HG03565 (cell line): Measurements from ENCODE around the gene MAN2A1.
"Not testable (repeated sequence)": the region's sequence is repeated elsewhere in the genome, so short reads cannot be mapped to it uniquely, and the experiment has no call there.

Source experiments
- ATAC-seq: cut with Tn5 transposase; IDR thresholded peaks from one replicate; pipeline ENCODE4 v1.9.1; 2021; ENCODE audit warnings: mild to moderate bottlenecking, moderate library complexity; ENCODE audit not compliant: unreplicated experiment

The MAN2A1 gene

DNA sequence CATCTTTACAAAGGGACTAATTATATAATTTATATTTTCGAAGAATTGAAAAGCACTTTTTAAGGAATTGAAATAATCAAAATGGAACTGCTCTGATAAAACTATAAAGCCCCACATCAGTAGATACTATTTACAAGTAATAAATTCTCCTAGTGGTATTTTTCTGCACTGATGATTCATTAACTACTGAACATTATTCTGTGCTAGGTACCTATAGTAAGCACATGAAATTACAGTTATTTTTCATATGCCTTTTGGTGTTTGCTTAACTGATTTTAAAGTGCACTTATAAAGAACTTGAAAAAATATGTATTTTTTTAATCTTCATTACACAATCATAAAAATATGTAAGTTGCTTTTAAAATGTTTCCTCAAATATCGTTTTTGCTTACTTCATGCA, 123.0 kb downstream of the MAN2A1 start:
- ATAC-seq: no peak

GRCh38 chr5:109816732-109817131, 127.0 kb downstream of the MAN2A1 start:
- ATAC-seq: no peak

- no peak for ATAC-seq
Measured at GRCh38 chr5:109819878-109820277, 130.2 kb downstream of the MAN2A1 start.

- no peak for ATAC-seq
Measured at GRCh38 chr5:109823597-109823996, 133.9 kb downstream of the MAN2A1 start.

- no peak for ATAC-seq
Measured at GRCh38 chr5:109825450-109825849, 135.7 kb downstream of the MAN2A1 start.

DNA sequence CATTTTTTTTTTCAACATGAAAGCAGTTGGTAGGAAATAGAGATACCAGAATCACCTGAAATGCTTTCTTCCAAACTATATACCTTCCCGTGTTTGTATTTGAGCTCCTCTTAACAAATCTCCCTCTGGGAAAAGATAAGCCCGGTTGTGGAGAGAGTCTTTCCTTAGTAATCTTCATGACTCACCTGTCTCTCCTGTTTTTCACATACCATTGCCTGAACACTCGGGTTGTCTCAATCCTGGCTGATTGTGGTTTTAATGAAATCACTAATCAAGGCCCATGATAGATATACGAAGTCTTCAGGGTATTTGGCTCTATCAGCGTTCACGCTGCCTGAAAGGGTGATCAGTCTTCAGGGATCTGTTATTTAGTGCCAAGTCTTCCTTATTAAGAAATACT, 136.7 kb downstream of the MAN2A1 start:
- ATAC-seq: no peak

DNA sequence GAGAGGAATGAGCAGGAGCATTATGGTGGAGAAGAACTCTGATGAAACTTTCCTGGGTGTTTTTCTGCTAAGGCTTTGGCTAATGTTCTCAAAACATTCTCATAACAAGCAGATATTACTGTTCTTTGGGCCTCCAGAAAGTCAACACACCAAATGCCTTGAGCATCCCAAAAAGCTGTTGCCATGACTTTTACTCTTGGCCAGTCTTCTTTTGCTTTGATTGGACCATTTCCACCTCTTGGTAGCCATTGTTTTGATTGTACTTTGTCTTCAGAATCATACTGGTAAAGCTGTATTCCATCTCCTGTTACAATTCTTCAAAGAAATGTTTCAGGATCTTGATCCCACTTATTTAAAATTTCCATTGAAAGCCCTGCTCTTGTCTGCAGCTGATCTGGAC, 139.6 kb downstream of the MAN2A1 start:
- ATAC-seq: no peak

DNA sequence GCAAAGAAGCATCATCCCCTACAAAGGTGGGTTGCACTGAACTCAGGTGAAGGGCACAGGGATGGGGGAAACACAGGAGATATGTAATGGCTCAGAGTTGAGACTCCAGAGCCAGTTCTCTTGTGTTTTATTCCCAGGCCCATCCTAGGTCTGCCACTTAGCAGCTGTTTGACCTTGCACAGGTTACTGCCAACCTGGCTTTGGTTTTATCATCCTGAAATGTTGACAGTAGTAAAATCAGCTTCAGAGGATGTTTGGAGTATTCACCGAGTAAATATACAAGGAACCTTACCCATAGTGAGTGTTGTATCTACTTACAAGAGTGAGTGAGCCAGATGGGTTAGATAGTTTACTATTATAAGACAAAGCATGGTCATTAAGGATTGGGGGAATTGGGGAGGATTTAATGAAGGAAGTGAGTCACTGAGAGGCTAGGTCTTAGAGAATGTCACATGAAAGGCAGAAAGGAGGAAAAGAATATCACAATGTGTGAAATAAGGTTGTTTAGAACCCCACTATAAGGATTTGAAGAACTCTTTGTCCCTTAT, 141.3 kb downstream of the MAN2A1 start:
- no peak for ATAC-seq

DNA sequence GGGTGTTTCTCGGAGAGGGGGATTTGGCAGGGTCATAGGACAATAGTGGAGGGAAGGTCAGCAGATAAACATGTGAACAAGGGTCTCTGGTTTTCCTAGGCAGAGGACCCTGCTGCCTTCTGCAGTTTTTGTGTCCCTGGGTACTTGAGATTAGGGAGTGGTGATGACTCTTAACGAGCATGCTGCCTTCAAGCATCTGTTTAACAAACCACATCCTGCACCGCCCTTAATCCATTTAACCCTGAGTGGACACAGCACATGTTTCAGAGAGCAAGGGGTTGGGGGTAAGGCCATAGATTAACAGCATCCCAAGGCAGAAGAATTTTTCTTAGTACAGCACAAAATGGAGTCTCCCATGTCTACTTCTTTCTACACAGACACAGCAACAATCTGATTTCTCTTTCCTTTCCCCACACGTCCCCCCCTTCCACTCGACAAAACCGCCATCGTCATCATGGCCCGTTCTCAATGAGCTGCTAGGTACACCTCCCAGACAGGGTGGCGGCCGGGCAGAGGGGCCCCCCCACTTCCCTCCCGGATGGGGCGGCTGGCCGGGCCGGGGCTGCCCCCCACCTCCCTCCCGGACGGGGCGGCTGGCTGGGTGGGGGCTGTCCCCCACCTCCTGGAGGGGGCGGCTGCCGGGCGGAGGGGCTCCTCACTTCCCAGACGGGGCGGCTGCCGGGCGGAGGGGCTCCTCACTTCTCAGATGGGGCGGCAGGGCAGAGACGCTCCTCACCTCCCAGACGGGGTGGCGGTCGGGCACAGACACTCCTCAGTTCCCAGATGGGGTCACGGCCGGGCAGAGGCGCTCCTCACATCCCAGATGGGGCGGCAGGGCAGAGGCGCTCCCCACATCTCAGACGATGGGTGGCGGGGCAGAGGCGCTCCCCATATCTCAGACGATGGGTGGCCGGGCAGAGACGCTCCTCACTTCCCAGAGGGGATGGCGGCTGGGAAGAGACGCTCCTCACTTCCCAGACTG, 142.8 kb downstream of the MAN2A1 start:
- not testable (repeated sequence) for ATAC-seq

- no peak for ATAC-seq
Measured at GRCh38 chr5:109833946-109834345, 144.2 kb downstream of the MAN2A1 start.

DNA sequence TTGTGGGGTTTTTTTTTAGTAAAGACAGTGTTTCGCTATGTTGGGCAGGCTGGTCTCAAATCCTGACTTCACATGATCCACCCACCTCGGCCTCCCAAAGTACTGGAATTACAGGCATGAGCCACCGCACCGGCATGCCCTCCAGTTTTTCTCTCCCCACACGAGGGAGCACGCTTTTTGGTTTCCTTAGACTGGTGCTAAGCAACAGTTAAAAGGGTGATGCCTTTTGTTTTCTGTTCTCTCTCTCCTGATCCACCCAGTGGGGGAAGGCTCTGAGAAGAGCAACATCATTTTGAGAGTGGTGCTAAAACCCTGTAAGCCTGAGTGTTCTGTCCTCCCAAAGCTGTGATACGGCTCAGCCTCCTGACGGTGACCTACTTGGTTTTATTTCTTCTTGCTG, 146.6 kb downstream of the MAN2A1 start:
- ATAC-seq: no peak

- ATAC-seq: no peak
Measured at GRCh38 chr5:109837231-109837861, 147.6 kb downstream of the MAN2A1 start.

DNA sequence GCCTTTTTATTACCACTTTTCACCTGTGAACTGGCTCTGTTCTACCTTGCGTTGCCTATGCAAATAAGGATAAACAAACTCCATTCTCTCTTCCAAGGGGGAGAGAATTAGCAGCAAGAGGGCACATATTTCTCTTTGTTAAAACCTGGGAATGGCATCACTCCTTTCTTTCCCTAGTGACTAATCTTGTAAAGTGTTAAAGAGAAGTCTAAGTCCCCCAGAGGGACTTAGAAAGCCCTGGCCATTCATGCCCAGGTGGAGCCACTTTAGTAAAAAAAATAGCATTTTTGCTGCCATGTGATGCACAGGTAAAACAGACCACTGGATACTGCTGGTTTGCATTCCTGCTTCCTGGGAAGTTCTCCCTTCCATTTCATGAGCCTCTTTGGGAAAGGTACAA, 148.4 kb downstream of the MAN2A1 start:
- ATAC-seq: no peak

DNA sequence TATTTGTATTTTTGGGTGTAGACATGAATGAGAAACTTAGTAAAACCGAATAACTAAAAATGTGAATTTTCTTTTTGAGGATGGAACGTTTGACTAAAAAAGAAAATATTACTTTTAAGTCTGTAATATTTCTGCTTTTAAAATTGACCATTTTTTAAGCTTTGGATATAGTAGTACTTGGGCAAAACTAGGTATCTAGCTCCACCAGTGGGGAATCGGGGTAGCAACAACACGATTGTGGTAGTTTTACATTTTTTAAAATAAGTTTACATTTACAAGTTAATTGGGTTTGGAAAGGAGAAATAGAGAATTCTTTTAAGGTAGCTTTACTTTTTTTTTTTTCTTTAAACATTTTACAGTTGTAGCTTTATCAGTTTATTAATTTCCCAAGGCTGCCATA, 154.4 kb downstream of the MAN2A1 start:
- no peak for ATAC-seq

- no peak for ATAC-seq
Measured at GRCh38 chr5:109844695-109845094, 155.0 kb downstream of the MAN2A1 start.

DNA sequence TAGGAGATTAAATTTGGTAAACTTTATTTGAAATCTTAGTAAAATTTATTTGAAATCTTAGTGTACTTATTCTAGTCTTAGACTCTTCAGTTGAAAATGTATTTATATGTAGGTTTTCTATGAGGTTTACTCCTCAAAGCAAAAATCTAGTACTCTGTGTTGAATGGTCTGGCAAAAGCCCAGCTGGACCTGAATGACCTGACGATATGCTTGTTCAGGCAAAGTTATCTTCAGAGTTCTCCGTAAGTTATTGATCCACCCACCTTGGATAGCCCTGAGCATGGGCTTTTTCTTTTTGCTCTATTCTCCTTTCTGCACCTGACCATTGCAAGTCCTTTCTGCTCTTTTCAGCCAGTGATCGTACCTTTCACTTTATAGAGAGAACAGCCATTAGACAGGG, 158.4 kb downstream of the MAN2A1 start:
- ATAC-seq: no peak

- ATAC-seq: no peak
Measured at GRCh38 chr5:109849478-109850088, 159.9 kb downstream of the MAN2A1 start.

- no peak for ATAC-seq
Measured at GRCh38 chr5:109852371-109853155, 162.8 kb downstream of the MAN2A1 start.

GRCh38 chr5:109853377-109853776, 163.7 kb downstream of the MAN2A1 start:
- ATAC-seq: no peak

DNA sequence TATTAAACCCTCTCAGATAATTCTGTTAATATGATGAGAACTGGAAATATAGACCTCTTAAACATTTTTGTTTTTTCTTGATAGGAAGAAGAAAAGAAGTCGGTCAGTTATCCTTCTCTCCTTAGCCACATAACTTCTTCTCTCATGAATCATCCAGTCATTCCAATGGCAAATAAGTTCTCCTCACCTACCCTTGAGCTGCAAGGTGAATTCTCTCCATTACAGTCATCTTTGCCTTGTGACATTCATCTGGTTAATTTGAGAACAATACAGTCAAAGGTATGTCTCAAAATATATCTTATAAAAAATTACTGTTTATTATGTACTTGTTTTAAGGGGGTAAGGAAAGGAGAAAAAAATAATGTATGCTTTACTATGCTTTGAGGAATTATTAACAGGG, 165.3 kb downstream of the MAN2A1 start:
- no peak for ATAC-seq
